K562 (cell line): ENCODE results near the gene SKAP1. TPM values are rescaled to one million over a fixed set of nuclear protein-coding genes. Genes with fewer than 3 reads are reported as not detected.

ENCODE experiments used
- CEBPB ChIP-seq: fragments of 450-650 bp; IDR thresholded peaks from 2 replicates; pipeline ENCODE4 v1.6.1; 2016; ENCODE audit warnings: missing genetic modification characterization, missing compliant biosample characterization
- DACH1 ChIP-seq: fragments of 450-650 bp; IDR thresholded peaks from 2 replicates; pipeline ENCODE4 v1.6.1; 2018; ENCODE audit not compliant: partially characterized antibody
- MED1 ChIP-seq: sonication (generic); formaldehyde crosslinking; IDR thresholded peaks from 2 replicates; pipeline ENCODE4 v1.8.1; 2023; ENCODE audit warnings: missing genetic modification reagents, borderline replicate concordance
- POLR2A ChIP-seq: fragments of 450-650 bp; conservative IDR thresholded peaks from 2 replicates; pipeline ENCODE4 v1.6.1; 2016
- POLR2H ChIP-seq: IDR thresholded peaks from 2 replicates; pipeline ENCODE4 v1.6.1; 2016; ENCODE audit warnings: missing genetic modification characterization, low read depth, mild to moderate bottlenecking, control low read depth, missing compliant biosample characterization, moderate library complexity
- PYGO2 ChIP-seq: fragments of 450-650 bp; IDR thresholded peaks from 2 replicates; pipeline ENCODE4 v1.6.1; 2016; ENCODE audit warnings: mild to moderate bottlenecking, missing genetic modification characterization, moderate library complexity, missing compliant biosample characterization
- REST ChIP-seq, 2 experiments: fragments of 450-650 bp; formaldehyde crosslinking in 1 of 2; IDR thresholded peaks; 2 replicates each; pipeline versions ENCODE4 v1.4.0 to v1.6.1; 2014 to 2020; ENCODE audit warnings: mild to moderate bottlenecking in 2 of 2, borderline replicate concordance in 1 of 2, low read depth in 1 of 2
- RREB1 ChIP-seq: fragments of 250-450 bp; sonication (Bioruptor Pico); IDR thresholded peaks from 2 replicates; pipeline ENCODE4 v1.4.0; 2020
- SOX6 ChIP-seq: fragments of 450-650 bp; IDR thresholded peaks from 2 replicates; pipeline ENCODE4 v1.6.1; 2014; ENCODE audit warnings: mild to moderate bottlenecking
- SRSF9 ChIP-seq: fragments of 200-400 bp; formaldehyde crosslinking; IDR thresholded peaks from 2 replicates; pipeline ENCODE4 v1.6.1; 2017; ENCODE audit warnings: low read depth, low read length, borderline replicate concordance
- ZKSCAN8 ChIP-seq: fragments of 200-800 bp; sonication (Bioruptor generic); IDR thresholded peaks from 2 replicates; pipeline ENCODE4 v1.6.1; 2016; ENCODE audit warnings: missing genetic modification characterization, missing compliant biosample characterization
- ZNF311 ChIP-seq: fragments of 250-450 bp; sonication (Bioruptor Pico); IDR thresholded peaks from 2 replicates; pipeline ENCODE4 v1.4.0; 2020; ENCODE audit warnings: mild to moderate bottlenecking, moderate library complexity
- ZNF384 ChIP-seq: IDR thresholded peaks from 2 replicates; pipeline ENCODE4 v1.6.1; 2012; ENCODE audit warnings: low read depth, low read length, improper control_type of control experiment
- polyA plus RNA-seq, 8 experiments: library from polyadenylated mRNA; depleted of rRNA in 4 of 8; stranded (reverse) in 5 of 8; unstranded in 3 of 8; fragments of >200 nt; fragmentation: Nextera tagmentation in 2 of 8; fragmentation: Illumina TruSeq in 1 of 8; extraction: Ambion mirVana in 2 of 8; extraction: Trizol in 1 of 8; gene quantifications; 2 replicates each; pipeline versions ENCODE4 v1.2.1 to v1.2.3, GENCODE V29; 2011 to 2014; ENCODE audit warnings: inconsistent platforms in 1 of 8, missing spikeins in 1 of 8
- total RNA-seq, 7 experiments: library from RNA; depleted of rRNA in 6 of 7; stranded (reverse); fragments of >200 nt in 6 of 7; fragmentation: Illumina TruSeq in 2 of 7; extraction: Trizol in 2 of 7; gene quantifications; 2 replicates each; pipeline versions ENCODE4 v1.2.1 to v1.2.3, GENCODE V29; 2011 to 2021; ENCODE audit warnings: low replicate concordance in 1 of 7

The SKAP1 gene
- total and polyA plus RNA-seq, 9 of the 15 experiments (the other 6 are each of a cell fraction or from before 2014, with no cell fraction given): 0.06 to 0.80 (median 0.10) TPM; not detected in 4

DNA sequence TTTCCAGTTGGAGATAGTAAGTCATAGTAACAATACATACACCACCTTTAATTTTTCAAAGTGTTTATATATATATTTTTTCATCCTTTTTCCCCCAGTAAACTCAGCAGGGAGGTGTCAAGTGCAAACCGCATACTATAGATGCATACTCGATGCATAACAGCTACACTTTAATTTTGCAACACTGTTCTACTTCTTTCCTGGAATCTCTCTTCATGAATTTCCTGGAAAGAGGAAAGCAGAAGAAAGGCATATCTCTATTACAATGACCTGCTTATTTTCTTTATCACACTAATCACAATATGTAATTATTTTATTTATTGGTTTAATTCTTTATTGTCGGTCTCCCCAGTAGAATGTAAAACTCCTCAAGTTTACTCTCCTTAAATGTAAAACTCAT is 182.4 kb downstream of the SKAP1 start (continued):
- no peak for TF ChIP-seq SRSF9
- no peak for TF ChIP-seq REST (IDR thresholded peaks at IDR 0.05; ENCODE audit: borderline replicate concordance)
- TF ChIP-seq REST (CRISPR knock-in tag; IDR thresholded peaks at IDR 0.05; ENCODE audit: low read depth): no peak
- peak; percentile 32 for TF ChIP-seq DACH1
- TF ChIP-seq SOX6: peak; percentile 79; the same call in 1 of the 2 replicates
- 0 out of 2 replicates have a peak, but pooled peaks have one; percentile 22 for TF ChIP-seq POLR2H
- TF ChIP-seq ZKSCAN8 (CRISPR knock-in tag): peak; percentile 88
- no peak for TF ChIP-seq ZNF384
- TF ChIP-seq ZNF311 (CRISPR knock-in tag): no peak
- TF ChIP-seq PYGO2: no peak
- peak; percentile 36; the same call in 1 of the 2 replicates for TF ChIP-seq CEBPB
- no peak for TF ChIP-seq POLR2A
- TF ChIP-seq MED1 (CRISPR knock-in tag): no peak
- no peak for TF ChIP-seq RREB1 (CRISPR knock-in tag)
